ENCODE measurements around the gene TEKT5. TPM values are rescaled to one million over a fixed set of nuclear protein-coding genes. Genes with fewer than 3 reads are reported as not detected.

TEKT5 gene
- total and polyA plus RNA-seq, 2 donors (not counting 1 experiment from before 2014, with no cell fraction given): 0.06 TPM; not detected in 1

- no peak overlapping the region for H3K4me2 ChIP-seq (ENCODE audit: extremely low read depth, insufficient read depth, low read length)
- H3K79me2 ChIP-seq (ENCODE audit: control insufficient read depth, insufficient read depth, low read length): no peaks in the 10 kb centered on the region
- no peak overlapping the region for H3K9ac ChIP-seq (ENCODE audit: insufficient read depth, low read length)
- no peak overlapping the region for H3K27ac ChIP-seq (ENCODE audit: insufficient read depth, low read length)
- H3K4me1 ChIP-seq (ENCODE audit: control insufficient read depth, extremely low read depth, insufficient read depth, low read length): no peaks in the 10 kb centered on the region
- H2AFZ ChIP-seq (ENCODE audit: low read length): no peak overlapping the region
- TF ChIP-seq EZH2 (IDR thresholded peaks at IDR 0.05; ENCODE audit: low read length, missing control alignments) (no peak), CTCF (conservative IDR thresholded peaks at IDR 0.05 in 1 of 2, IDR thresholded peaks at IDR 0.05 in 1 of 2; ENCODE audit: low read depth in 1 of 2, low read length in 2 of 2) (no peak)
- no peaks in the 10 kb centered on the region for H3K36me3 ChIP-seq (ENCODE audit: control insufficient read depth, insufficient read depth, low read length)
- no peaks in the 10 kb centered on the region for H3K9me3 ChIP-seq (ENCODE audit: control insufficient read depth, insufficient read depth, low read depth, low read length)
- H4K20me1 ChIP-seq (ENCODE audit: control insufficient read depth, extremely low read depth, insufficient read depth, low read length): no peaks in the 10 kb centered on the region
- no peaks in the 10 kb centered on the region for H3K27me3 ChIP-seq (ENCODE audit: control insufficient read depth, insufficient read depth, low read length)
- DNase-seq (ENCODE audit: low read depth in 2 of 2): no peak
- no peak overlapping the region for H3K4me3 ChIP-seq (replicated peaks in 1 of 4; ENCODE audit: control extremely low read depth in 1 of 4, insufficient read depth in 1 of 4, low read depth in 3 of 4, low read length in 4 of 4)
Measured at GRCh38 chr16:10731790-10732189, 37.1 kb upstream of the TEKT5 start.

- Histone ChIP-seq H3K4me1 (ENCODE audit: control insufficient read depth, extremely low read depth, insufficient read depth, low read length) (no peaks in the 10 kb centered on the region), H3K27me3 (ENCODE audit: control insufficient read depth, insufficient read depth, low read length) (no peaks in the 10 kb centered on the region), H4K20me1 (ENCODE audit: control insufficient read depth, extremely low read depth, insufficient read depth, low read length) (no peaks in the 10 kb centered on the region), H3K79me2 (ENCODE audit: control insufficient read depth, insufficient read depth, low read length) (no peaks in the 10 kb centered on the region), H3K4me2 (ENCODE audit: extremely low read depth, insufficient read depth, low read length) (no peak overlapping the region), H3K4me3 (replicated peaks in 1 of 4; ENCODE audit: control extremely low read depth in 1 of 4, insufficient read depth in 1 of 4, low read depth in 3 of 4, low read length in 4 of 4) (no peak overlapping the region), H3K9ac (ENCODE audit: insufficient read depth, low read length) (no peak overlapping the region), H3K9me3 (ENCODE audit: control insufficient read depth, insufficient read depth, low read depth, low read length) (no peaks in the 10 kb centered on the region), H3K27ac (ENCODE audit: insufficient read depth, low read length) (no peak overlapping the region), H3K36me3 (ENCODE audit: control insufficient read depth, insufficient read depth, low read length) (no peaks in the 10 kb centered on the region), H2AFZ (ENCODE audit: low read length) (no peak overlapping the region)
- DNase-seq (ENCODE audit: low read depth in 2 of 2): peak; percentile 31 to 64
- no peak for TF ChIP-seq CTCF (conservative IDR thresholded peaks at IDR 0.05 in 1 of 2, IDR thresholded peaks at IDR 0.05 in 1 of 2; ENCODE audit: low read depth in 1 of 2, low read length in 2 of 2)
- TF ChIP-seq EZH2 (IDR thresholded peaks at IDR 0.05; ENCODE audit: low read length, missing control alignments): no peak
Measured at GRCh38 chr16:10729104-10730048, 34.6 kb upstream of the TEKT5 start.

GRCh38 chr16:10728003-10728887, 33.5 kb upstream of the TEKT5 start:
- Histone ChIP-seq H3K4me2 (ENCODE audit: extremely low read depth, insufficient read depth, low read length) (no peak overlapping the region), H4K20me1 (ENCODE audit: control insufficient read depth, extremely low read depth, insufficient read depth, low read length) (no peaks in the 10 kb centered on the region), H3K27me3 (ENCODE audit: control insufficient read depth, insufficient read depth, low read length) (no peaks in the 10 kb centered on the region), H3K4me1 (ENCODE audit: control insufficient read depth, extremely low read depth, insufficient read depth, low read length) (no peaks in the 10 kb centered on the region), H3K36me3 (ENCODE audit: control insufficient read depth, insufficient read depth, low read length) (no peaks in the 10 kb centered on the region), H3K4me3 (replicated peaks in 1 of 4; ENCODE audit: control extremely low read depth in 1 of 4, insufficient read depth in 1 of 4, low read depth in 3 of 4, low read length in 4 of 4) (no peak overlapping the region), H3K9ac (ENCODE audit: insufficient read depth, low read length) (no peak overlapping the region), H3K9me3 (ENCODE audit: control insufficient read depth, insufficient read depth, low read depth, low read length) (no peaks in the 10 kb centered on the region), H2AFZ (ENCODE audit: low read length) (no peak overlapping the region), H3K79me2 (ENCODE audit: control insufficient read depth, insufficient read depth, low read length) (no peaks in the 10 kb centered on the region), H3K27ac (ENCODE audit: insufficient read depth, low read length) (no peak overlapping the region)
- TF ChIP-seq CTCF (conservative IDR thresholded peaks at IDR 0.05 in 1 of 2, IDR thresholded peaks at IDR 0.05 in 1 of 2; ENCODE audit: low read depth in 1 of 2, low read length in 2 of 2) (no peak), EZH2 (IDR thresholded peaks at IDR 0.05; ENCODE audit: low read length, missing control alignments) (no peak)
- DNase-seq (ENCODE audit: low read depth in 2 of 2): no peak

All from fibroblast of lung (primary cell).